Measurements from ENCODE around the gene RBM4B. TPM values are rescaled to one million over a fixed set of nuclear protein-coding genes. Genes with fewer than 3 reads are reported as not detected.

RBM4B gene
- total RNA-seq, 6 experiments from 2014 or later = 3.6 to 9.4 (median 6.9) TPM

GRCh38 chr11:66659763-66660162 lies 17.9 kb downstream of the RBM4B start:
- H3K4me1 ChIP-seq = no peaks in the 10 kb centered on the region
- ATAC-seq = no peak
- peaks cover 0 to 15% (median 3%) of the 10 kb centered on the region in 4 donors for H3K36me3 ChIP-seq
- TF ChIP-seq CTCF (IDR thresholded peaks at IDR 0.05) (no peak), POLR2A (IDR thresholded peaks at IDR 0.05) (no peak)
- DNase-seq = no peak
- H3K4me3 ChIP-seq = no peak overlapping the region
- no peaks in the 10 kb centered on the region for H3K27me3 ChIP-seq
- no peak overlapping the region for H3K27ac ChIP-seq
- intact Hi-C loops (cut with DNase I) = loop anchor here in 1 of 2 donors (10.0 kb wide), 1 partner anchor 255 kb away; no protein-coding TSS in a partner anchor
- no peaks in the 10 kb centered on the region for H3K9me3 ChIP-seq
- 40% methylated on average over 2 of the region's 2 CpGs for WGBS (ENCODE audit: insufficient coverage, low coverage, low lambda C conversion rate, missing lambda C conversion rate)

- no peak overlapping the region for H3K4me3 ChIP-seq
- peaks cover 0 to 27% (median 6%) of the 10 kb centered on the region in 4 donors for H3K36me3 ChIP-seq
- TF ChIP-seq CTCF (IDR thresholded peaks at IDR 0.05) (no peak), POLR2A (IDR thresholded peaks at IDR 0.05) (no peak)
- H3K27me3 ChIP-seq = no peaks in the 10 kb centered on the region
- H3K27ac ChIP-seq = no peak overlapping the region
- intact Hi-C loops (cut with DNase I) = no loop called here
- 88% methylated on average over 6 of the region's 6 CpGs for WGBS (ENCODE audit: insufficient coverage, low coverage, low lambda C conversion rate, missing lambda C conversion rate)
- H3K4me1 ChIP-seq = no peaks in the 10 kb centered on the region
- no peaks in the 10 kb centered on the region for H3K9me3 ChIP-seq
- no peak for DNase-seq
- ATAC-seq = no peak
Observed at GRCh38 chr11:66653123-66653522, 24.6 kb downstream of the RBM4B start.

GRCh38 chr11:66652651-66653050 lies 25.0 kb downstream of the RBM4B start:
- Histone ChIP-seq H3K4me1 (no peaks in the 10 kb centered on the region), H3K4me3 (no peak overlapping the region), H3K27me3 (no peaks in the 10 kb centered on the region), H3K36me3 (peaks cover under 1 to 31% (median 7%) of the 10 kb centered on the region in 4 donors), H3K9me3 (no peaks in the 10 kb centered on the region), H3K27ac (no peak overlapping the region)
- intact Hi-C loops (cut with DNase I) = no loop called here
- TF ChIP-seq POLR2A (IDR thresholded peaks at IDR 0.05) = no peak
- DNase-seq (no peak), ATAC-seq (no peak)
- WGBS (ENCODE audit: insufficient coverage, low coverage, low lambda C conversion rate, missing lambda C conversion rate) = 93% methylated on average over 7 of the region's 7 CpGs

- intact Hi-C loops (cut with DNase I) = no loop called here
- WGBS (ENCODE audit: insufficient coverage, low coverage, low lambda C conversion rate, missing lambda C conversion rate) = no CpG with 5 or more reads among the region's 2 CpGs
- TF ChIP-seq POLR2A (IDR thresholded peaks at IDR 0.05) (no peak), CTCF (IDR thresholded peaks at IDR 0.05) (no peak)
- no peaks in the 10 kb centered on the region for H3K9me3 ChIP-seq
- no peaks in the 10 kb centered on the region for H3K4me1 ChIP-seq
- peaks cover 3 to 38% (median 13%) of the 10 kb centered on the region in 4 donors for H3K36me3 ChIP-seq
- H3K4me3 ChIP-seq = no peak overlapping the region
- ATAC-seq = peak in 2 of 4 donors; percentile 8 to 47
- H3K27ac ChIP-seq = no peak overlapping the region
- H3K27me3 ChIP-seq = no peaks in the 10 kb centered on the region
- DNase-seq = no peak
Observed at GRCh38 chr11:66651016-66651415, 26.7 kb downstream of the RBM4B start.

GRCh38 chr11:66649903-66650302 lies 27.8 kb downstream of the RBM4B start:
- no peaks in the 10 kb centered on the region for H3K27me3 ChIP-seq
- H3K4me1 ChIP-seq = peaks cover 0 to 5% (median 2%) of the 10 kb centered on the region in 4 donors
- no peak overlapping the region for H3K27ac ChIP-seq
- no peak for DNase-seq
- H3K4me3 ChIP-seq = no peak overlapping the region
- no peak for ATAC-seq
- peaks cover 3 to 50% (median 20%) of the 10 kb centered on the region in 4 donors for H3K36me3 ChIP-seq
- intact Hi-C loops (cut with DNase I) = no loop called here
- H3K9me3 ChIP-seq = no peaks in the 10 kb centered on the region
- WGBS (ENCODE audit: insufficient coverage, low coverage, low lambda C conversion rate, missing lambda C conversion rate) = 97% methylated on average over 3 of the region's 5 CpGs
- TF ChIP-seq POLR2A (IDR thresholded peaks at IDR 0.05) = no peak
- TF ChIP-seq CTCF (IDR thresholded peaks at IDR 0.05) = no peak
